Mesenchymal stem cell (in vitro differentiated cells and primary cell): ENCODE measurements around the gene KCNA1.

Experiments
- DNase-seq: peaks from one replicate; pipeline ENCODE4 v3.0.0-alpha.2; 2013
- H2AFZ ChIP-seq: one replicate; pipeline ENCODE4 v1.6.1; 2013; ENCODE audit warnings: low read depth, mild to moderate bottlenecking, control low read depth, inconsistent platforms, low read length, moderate library complexity
- H2AK5ac ChIP-seq: 2 replicates; pipeline ENCODE4 v1.6.1; 2013; ENCODE audit warnings: low read length, moderate library complexity, mild to moderate bottlenecking, inconsistent platforms; ENCODE audit not compliant: severe bottlenecking
- H2BK120ac ChIP-seq: one replicate; pipeline ENCODE4 v1.6.1; 2013; ENCODE audit warnings: low read depth, mild to moderate bottlenecking, inconsistent platforms, low read length, moderate library complexity
- H2BK12ac ChIP-seq, 2 experiments: one replicate each; pipeline ENCODE4 v1.6.1; 2013; ENCODE audit warnings: inconsistent platforms in 2 of 2, low read length in 2 of 2, mild to moderate bottlenecking in 2 of 2, moderate library complexity in 2 of 2, control low read depth in 1 of 2
- H2BK15ac ChIP-seq: one replicate; pipeline ENCODE4 v1.6.1; 2013; ENCODE audit warnings: mild to moderate bottlenecking, low read depth, inconsistent platforms; ENCODE audit not compliant: poor library complexity, severe bottlenecking
- H2BK5ac ChIP-seq: 2 replicates; pipeline ENCODE4 v1.6.1; 2013; ENCODE audit warnings: low read depth, mild to moderate bottlenecking, low read length, control low read depth, inconsistent platforms; ENCODE audit not compliant: poor library complexity, severe bottlenecking
- H3K14ac ChIP-seq, 2 experiments: one replicate each; pipeline ENCODE4 v1.6.1; 2013; ENCODE audit warnings: inconsistent platforms in 2 of 2, low read length in 2 of 2, control low read depth in 1 of 2, mild to moderate bottlenecking in 1 of 2, moderate library complexity in 1 of 2
- H3K18ac ChIP-seq, 2 experiments: one replicate each; pipeline ENCODE4 v1.6.1; 2013; ENCODE audit warnings: inconsistent platforms in 2 of 2, low read length in 2 of 2, control low read depth in 1 of 2, low read depth in 1 of 2, mild to moderate bottlenecking in 1 of 2
- H3K23ac ChIP-seq, 2 experiments: one replicate each; pipeline ENCODE4 v1.6.1; 2013; ENCODE audit warnings: inconsistent platforms in 2 of 2, low read length in 2 of 2, mild to moderate bottlenecking in 2 of 2, moderate library complexity in 2 of 2, control low read depth in 1 of 2
- H3K27ac ChIP-seq: 2 replicates; pipeline ENCODE4 v1.5.1; 2013; ENCODE audit warnings: mild to moderate bottlenecking, moderate library complexity, low read length, control low read depth, inconsistent platforms; ENCODE audit not compliant: poor library complexity, severe bottlenecking
- H3K27me3 ChIP-seq, 2 experiments: 2 replicates each; pipeline versions ENCODE4 v1.6.1 to v1.7.0; 2013; ENCODE audit warnings: low read length in 2 of 2, mild to moderate bottlenecking in 2 of 2, moderate library complexity in 2 of 2, control low read depth in 1 of 2, inconsistent platforms in 1 of 2; ENCODE audit not compliant: control insufficient read depth in 1 of 2, insufficient read depth in 1 of 2
- H3K36me3 ChIP-seq, 2 experiments: 2 replicates each; pipeline versions ENCODE4 v1.6.1 to v1.7.0; 2013; ENCODE audit warnings: low read length in 2 of 2, control low read depth in 1 of 2, inconsistent platforms in 1 of 2, low read depth in 1 of 2, mild to moderate bottlenecking in 1 of 2; ENCODE audit not compliant: insufficient read depth in 2 of 2, control insufficient read depth in 1 of 2
- H3K4ac ChIP-seq, 2 experiments: one replicate each; pipeline ENCODE4 v1.6.1; 2013; ENCODE audit warnings: inconsistent platforms in 2 of 2, low read length in 2 of 2, mild to moderate bottlenecking in 2 of 2, moderate library complexity in 2 of 2, control low read depth in 1 of 2, low read depth in 1 of 2
- H3K4me1 ChIP-seq: 2 replicates; pipeline ENCODE4 v1.6.1; 2013; ENCODE audit warnings: low read depth, low read length, control low read depth; ENCODE audit not compliant: control insufficient read depth, insufficient read depth
- H3K4me2 ChIP-seq: 2 replicates; pipeline ENCODE4 v1.6.1; 2013; ENCODE audit warnings: low read length, mild to moderate bottlenecking, inconsistent platforms; ENCODE audit not compliant: poor library complexity, severe bottlenecking
- H3K4me3 ChIP-seq, 2 experiments: 2 replicates each; pipeline versions ENCODE4 v1.5.1 to v1.7.0; 2013; ENCODE audit warnings: low read length in 2 of 2, mild to moderate bottlenecking in 2 of 2, control low read depth in 1 of 2, low read depth in 1 of 2; ENCODE audit not compliant: insufficient read depth in 1 of 2
- H3K79me1 ChIP-seq: replicated peaks from 2 replicates; pipeline ENCODE4 v1.6.1; 2013; ENCODE audit warnings: mild to moderate bottlenecking, control low read depth, low read length, inconsistent platforms; ENCODE audit not compliant: poor library complexity, severe bottlenecking
- H3K9ac ChIP-seq: 2 replicates; pipeline ENCODE4 v1.7.0; 2013; ENCODE audit warnings: mild to moderate bottlenecking, low read length, moderate library complexity
- H3K9me3 ChIP-seq: 2 replicates; pipeline ENCODE4 v1.7.0; 2013; ENCODE audit warnings: mild to moderate bottlenecking, low read length; ENCODE audit not compliant: control insufficient read depth
- H4K8ac ChIP-seq: one replicate; pipeline ENCODE4 v1.6.1; 2013; ENCODE audit warnings: inconsistent platforms, mild to moderate bottlenecking, low read length, moderate library complexity
- H4K91ac ChIP-seq: one replicate; pipeline ENCODE4 v1.6.1; 2013; ENCODE audit warnings: mild to moderate bottlenecking, low read length, inconsistent platforms
- WGBS: methylation state at CpG from one replicate; pipeline ENCODE4 v1.1.7; 2013; ENCODE audit warnings: mixed read lengths; 5-methylcytosine and 5-hydroxymethylcytosine counted together

The KCNA1 gene

DNA sequence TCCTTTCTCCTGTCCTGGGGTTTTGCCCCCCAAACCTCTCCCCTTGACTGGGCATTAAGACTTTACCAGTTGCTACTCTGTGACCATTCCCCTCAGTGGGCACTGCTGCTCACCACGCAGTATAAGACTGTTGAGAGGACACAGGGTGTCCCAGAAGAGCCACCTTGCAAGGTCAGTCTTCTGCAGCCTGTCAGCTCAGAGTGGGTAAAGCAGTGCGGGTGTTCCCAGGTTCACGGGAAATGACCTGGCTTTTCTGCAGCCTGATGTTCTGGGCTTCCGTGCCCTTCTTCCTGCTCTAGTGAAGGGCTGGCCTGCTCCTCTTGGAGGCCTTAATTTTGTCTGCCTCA, 34.2 kb downstream of the KCNA1 start:
- Histone ChIP-seq H3K18ac (no peak overlapping the region), H3K27me3 (peaks cover 0 to 9% of the 10 kb centered on the region in 2 experiments), H3K9ac (no peak overlapping the region), H4K91ac (no peak overlapping the region), H2BK12ac (no peak overlapping the region), H3K14ac (no peak overlapping the region), H2BK120ac (no peak overlapping the region), H3K23ac (no peak overlapping the region), H2BK15ac (no peak overlapping the region), H3K4me1 (no peaks in the 10 kb centered on the region), H3K36me3 (no peaks in the 10 kb centered on the region), H3K4ac (no peak overlapping the region), H3K4me3 (no peak overlapping the region), H2AFZ (no peak overlapping the region), H3K9me3 (no peaks in the 10 kb centered on the region), H3K79me1 (no peaks in the 10 kb centered on the region), H2BK5ac (no peak overlapping the region), H3K4me2 (no peak overlapping the region), H2AK5ac (no peak overlapping the region), H4K8ac (no peak overlapping the region), H3K27ac (no peak overlapping the region)
- 67% methylated on average over 4 of the region's 4 CpGs for WGBS
- DNase-seq = no peak

- H3K4me2 ChIP-seq = no peak overlapping the region
- H2BK5ac ChIP-seq = no peak overlapping the region
- no peak overlapping the region for H2AFZ ChIP-seq
- no peaks in the 10 kb centered on the region for H3K4me1 ChIP-seq
- no peak overlapping the region for H4K8ac ChIP-seq
- no peak overlapping the region for H3K4ac ChIP-seq
- no peak overlapping the region for H4K91ac ChIP-seq
- no peak overlapping the region for H2BK120ac ChIP-seq
- H3K36me3 ChIP-seq = no peaks in the 10 kb centered on the region
- H2BK12ac ChIP-seq = no peak overlapping the region
- no peak overlapping the region for H3K9ac ChIP-seq
- peaks cover 0 to 21% of the 10 kb centered on the region in 2 experiments for H3K27me3 ChIP-seq
- DNase-seq = no peak
- H3K4me3 ChIP-seq = no peak overlapping the region
- H3K23ac ChIP-seq = no peak overlapping the region
- H3K9me3 ChIP-seq = no peaks in the 10 kb centered on the region
- H3K79me1 ChIP-seq = no peaks in the 10 kb centered on the region
- no peak overlapping the region for H2AK5ac ChIP-seq
- no peak overlapping the region for H2BK15ac ChIP-seq
- H3K18ac ChIP-seq = no peak overlapping the region
- 62% methylated on average over 12 of the region's 12 CpGs for WGBS
- H3K14ac ChIP-seq = no peak overlapping the region
- H3K27ac ChIP-seq = no peak overlapping the region
Measured at GRCh38 chr12:4947253-4947652, 37.5 kb downstream of the KCNA1 start.

- H3K18ac ChIP-seq = no peak overlapping the region
- H2BK12ac ChIP-seq = no peak overlapping the region
- no peak overlapping the region for H4K91ac ChIP-seq
- no peak overlapping the region for H3K27ac ChIP-seq
- H3K4me2 ChIP-seq = no peak overlapping the region
- H3K4me1 ChIP-seq = no peaks in the 10 kb centered on the region
- H3K79me1 ChIP-seq = no peaks in the 10 kb centered on the region
- H3K23ac ChIP-seq = no peak overlapping the region
- no peak overlapping the region for H2AFZ ChIP-seq
- no peak overlapping the region for H2BK120ac ChIP-seq
- no peak overlapping the region for H2BK5ac ChIP-seq
- no peak for DNase-seq
- H3K4me3 ChIP-seq = no peak overlapping the region
- H3K27me3 ChIP-seq = peaks cover 0 to 16% of the 10 kb centered on the region in 2 experiments
- H3K9ac ChIP-seq = no peak overlapping the region
- no peak overlapping the region for H2BK15ac ChIP-seq
- no peaks in the 10 kb centered on the region for H3K9me3 ChIP-seq
- no peaks in the 10 kb centered on the region for H3K36me3 ChIP-seq
- no peak overlapping the region for H4K8ac ChIP-seq
- H2AK5ac ChIP-seq = no peak overlapping the region
- H3K14ac ChIP-seq = no peak overlapping the region
- no peak overlapping the region for H3K4ac ChIP-seq
- WGBS = 79% methylated on average over 7 of the region's 7 CpGs
Measured at GRCh38 chr12:4951083-4951482, 41.4 kb downstream of the KCNA1 start.

DNA sequence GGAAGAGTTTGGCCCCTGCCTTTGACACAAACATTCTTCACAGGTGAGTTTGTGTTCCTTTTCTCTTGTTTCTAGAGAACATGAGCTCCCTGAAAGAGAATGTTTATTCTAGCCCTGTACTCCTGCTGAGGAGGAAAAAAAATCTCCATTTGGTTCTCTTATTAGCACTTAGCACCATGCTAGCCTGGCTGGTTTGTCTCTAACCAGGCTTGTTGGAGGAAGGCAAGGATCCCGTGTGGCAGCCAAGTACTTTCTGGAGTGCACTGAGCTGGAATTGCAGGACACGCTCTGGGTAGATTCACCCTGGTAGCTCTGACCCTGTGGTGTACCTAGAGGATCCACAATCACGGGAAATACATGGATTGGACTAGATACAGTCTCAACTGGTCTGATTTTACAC, 41.9 kb downstream of the KCNA1 start:
- no peak overlapping the region for H3K4me3 ChIP-seq
- H3K4me1 ChIP-seq = no peaks in the 10 kb centered on the region
- no peaks in the 10 kb centered on the region for H3K36me3 ChIP-seq
- no peak overlapping the region for H2BK12ac ChIP-seq
- H4K8ac ChIP-seq = no peak overlapping the region
- H3K18ac ChIP-seq = no peak overlapping the region
- 62% methylated on average over 2 of the region's 3 CpGs for WGBS
- no peak overlapping the region for H3K27ac ChIP-seq
- H3K9me3 ChIP-seq = no peaks in the 10 kb centered on the region
- DNase-seq = no peak
- no peak overlapping the region for H3K9ac ChIP-seq
- no peaks in the 10 kb centered on the region for H3K79me1 ChIP-seq
- no peak overlapping the region for H2BK120ac ChIP-seq
- H3K27me3 ChIP-seq = peaks cover 0 to 16% of the 10 kb centered on the region in 2 experiments
- no peak overlapping the region for H3K4me2 ChIP-seq
- H2AK5ac ChIP-seq = no peak overlapping the region
- H3K14ac ChIP-seq = no peak overlapping the region
- no peak overlapping the region for H3K23ac ChIP-seq
- no peak overlapping the region for H2AFZ ChIP-seq
- H3K4ac ChIP-seq = no peak overlapping the region
- H2BK5ac ChIP-seq = no peak overlapping the region
- no peak overlapping the region for H4K91ac ChIP-seq
- H2BK15ac ChIP-seq = no peak overlapping the region
